ENCODE results near the gene FBXW7.

GRCh38 chr4:152451496-152451895, 84.4 kb downstream of the FBXW7 start:
- TF ChIP-seq POLR2A (IDR thresholded peaks at IDR 0.05) (no peak), CTCF (IDR thresholded peaks at IDR 0.05) (no peak), POLR2AphosphoS5 (IDR thresholded peaks at IDR 0.05) (no peak)

Data from transverse colon (tissue), 4 donors.